ENCODE results near the gene SKOR1. TPM values are rescaled to one million over a fixed set of nuclear protein-coding genes. Genes with fewer than 3 reads are reported as not detected.

The SKOR1 gene
- total RNA-seq, 1 experiment from 2014 or later = 0.22 TPM

- TF ChIP-seq NR2C2 (CRISPR knock-in tag; IDR thresholded peaks at IDR 0.05) = no peak
- no peak for TF ChIP-seq IRF2 (CRISPR knock-in tag; IDR thresholded peaks at IDR 0.05; ENCODE audit: borderline replicate concordance, low read depth)
- TF ChIP-seq HMGXB4 (CRISPR knock-in tag; IDR thresholded peaks at IDR 0.05) = no peak
- TF ChIP-seq SP1 (CRISPR knock-in tag; conservative IDR thresholded peaks at IDR 0.05) = no peak
These were observed 38.7 kb upstream of the SKOR1 start (continued) for GRCh38 chr15:67786646-67787045.

GRCh38 chr15:67788986-67789385, 36.3 kb upstream of the SKOR1 start:
- H3K4me3 Mint-ChIP-seq = no peak overlapping the region
- ATAC-seq (no peak), DNase-seq (ENCODE audit: low spot score) (no peak)
- ChIA-PET CTCF (no interaction called here), POLR2A (no interaction called here)
- H3K27me3 Mint-ChIP-seq (ENCODE audit: low read depth) = no peaks in the 10 kb centered on the region
- TF ChIP-seq CREM (CRISPR knock-in tag; IDR thresholded peaks at IDR 0.05) = no peak
- no peak for TF ChIP-seq NR2C2 (CRISPR knock-in tag; IDR thresholded peaks at IDR 0.05)
- no peak for TF ChIP-seq SMAD3 (CRISPR knock-in tag; IDR thresholded peaks at IDR 0.05; ENCODE audit: borderline replicate concordance)
- TF ChIP-seq NR1H2 (CRISPR knock-in tag; IDR thresholded peaks at IDR 0.05) = no peak
- no peak for TF ChIP-seq MXD4 (CRISPR knock-in tag; IDR thresholded peaks at IDR 0.05; ENCODE audit: borderline replicate concordance)
- no peak for TF ChIP-seq STAT6 (CRISPR knock-in tag; conservative IDR thresholded peaks at IDR 0.05; ENCODE audit: low read depth)
- TF ChIP-seq GTF2I (CRISPR knock-in tag; conservative IDR thresholded peaks at IDR 0.05) = no peak
- TF ChIP-seq ZNF138 (CRISPR knock-in tag; conservative IDR thresholded peaks at IDR 0.05) = no peak
- TF ChIP-seq USF2 (CRISPR knock-in tag; IDR thresholded peaks at IDR 0.05) = no peak
- no peak for TF ChIP-seq E2F5 (CRISPR knock-in tag; IDR thresholded peaks at IDR 0.05)
- TF ChIP-seq FOXP4 (CRISPR knock-in tag; IDR thresholded peaks at IDR 0.05) = no peak
- TF ChIP-seq ERG (CRISPR knock-in tag; IDR thresholded peaks at IDR 0.05) = no peak
- no peak for TF ChIP-seq SMAD4 (CRISPR knock-in tag; IDR thresholded peaks at IDR 0.05)
- no peak for TF ChIP-seq ZNF425 (CRISPR knock-in tag; conservative IDR thresholded peaks at IDR 0.05)
- TF ChIP-seq CBFB (CRISPR knock-in tag; IDR thresholded peaks at IDR 0.05; ENCODE audit: low read depth) = no peak
- no peak for TF ChIP-seq ZMAT4 (CRISPR knock-in tag; IDR thresholded peaks at IDR 0.05)
- TF ChIP-seq NR3C1 (CRISPR knock-in tag; conservative IDR thresholded peaks at IDR 0.05; ENCODE audit: low read depth) = no peak
- H3K27ac Mint-ChIP-seq = no peak overlapping the region
- peaks cover 54% of the 10 kb centered on the region for H3K4me1 Mint-ChIP-seq
- no peaks in the 10 kb centered on the region for H3K9me3 Mint-ChIP-seq
- no peaks in the 10 kb centered on the region for H3K36me3 Mint-ChIP-seq

Measured in WTC11 (cell line).